Measurements from ENCODE around the gene PLA2G2C.

DNA sequence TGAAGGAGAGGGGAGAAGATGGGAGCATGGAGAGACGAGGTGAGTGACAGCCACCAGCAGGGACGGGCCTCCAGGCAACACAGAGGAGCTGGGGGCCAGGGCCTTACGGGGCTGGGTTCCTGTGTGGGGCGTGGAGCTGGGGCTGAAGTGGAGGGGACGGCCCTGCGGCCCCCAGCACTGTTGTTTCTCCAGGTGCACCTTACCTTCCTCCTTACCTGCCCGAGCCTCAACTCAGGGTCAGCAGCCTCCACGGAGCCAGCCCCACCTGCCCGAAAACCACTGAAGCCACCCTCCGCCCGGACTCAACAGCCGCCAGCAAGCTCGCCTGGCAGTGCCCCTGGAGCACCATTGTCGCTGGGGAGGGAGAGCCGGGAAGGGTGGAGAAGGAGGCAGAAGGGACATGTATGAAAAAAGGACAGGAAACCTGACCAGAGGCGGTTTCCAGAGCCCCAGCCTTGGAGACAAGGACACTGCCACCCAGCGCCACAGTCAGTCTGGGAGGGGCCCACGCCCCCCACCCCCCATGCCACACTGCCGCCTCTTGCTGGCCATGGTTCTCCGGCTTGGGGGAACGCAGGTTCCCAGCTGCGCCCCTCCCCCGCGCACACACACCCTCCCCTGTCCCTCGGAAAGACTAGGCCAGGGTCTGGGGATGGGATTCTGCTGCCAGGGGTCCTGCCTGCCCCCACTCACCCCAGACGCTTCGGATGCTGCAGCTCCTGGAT is 36.6 kb downstream of the PLA2G2C start:
- TF ChIP-seq POLR2A (IDR thresholded peaks at IDR 0.05; ENCODE audit: low read length) (no peak), GATA1 (IDR thresholded peaks at IDR 0.05; ENCODE audit: low read depth, low read length) (no peak)
